Kidney epithelial cell (primary cell): ENCODE data around the gene ITGB8. TPM values are rescaled to one million over a fixed set of nuclear protein-coding genes. Genes with fewer than 3 reads are reported as not detected.

ENCODE experiments used
- DNase-seq: peaks from one replicate; pipeline ENCODE4 v3.0.0-alpha.2; 2010; ENCODE audit warnings: low read depth
- H3K27me3 ChIP-seq: 2 replicates; pipeline ENCODE4 v1.6.0; 2011; ENCODE audit warnings: low read length; ENCODE audit not compliant: control insufficient read depth, insufficient read depth
- H3K36me3 ChIP-seq: 2 replicates; pipeline ENCODE4 v1.5.1; 2011; ENCODE audit warnings: low read length; ENCODE audit not compliant: control insufficient read depth, insufficient read depth
- H3K4me3 ChIP-seq: 2 replicates; pipeline ENCODE4 v1.5.1; 2011; ENCODE audit warnings: low read depth, mild to moderate bottlenecking, control low read depth, low read length
- total RNA-seq: library from RNA; depleted of rRNA; stranded (reverse); fragments of >200 nt; gene quantifications from 2 replicates; pipeline ENCODE4 v1.2.3, GENCODE V29; 2015
- TF ChIP-seq, protein P1 (sequence below): IDR thresholded peaks from 2 replicates; pipeline ENCODE4 v1.5.1; 2011; ENCODE audit warnings: mild to moderate bottlenecking, moderate library complexity, low read length, control low read depth, inconsistent platforms; ENCODE audit not compliant: insufficient read depth, poor library complexity, severe bottlenecking

ITGB8 gene
- total RNA-seq, 1 donor from 2014 or later, result 106 TPM

DNA sequence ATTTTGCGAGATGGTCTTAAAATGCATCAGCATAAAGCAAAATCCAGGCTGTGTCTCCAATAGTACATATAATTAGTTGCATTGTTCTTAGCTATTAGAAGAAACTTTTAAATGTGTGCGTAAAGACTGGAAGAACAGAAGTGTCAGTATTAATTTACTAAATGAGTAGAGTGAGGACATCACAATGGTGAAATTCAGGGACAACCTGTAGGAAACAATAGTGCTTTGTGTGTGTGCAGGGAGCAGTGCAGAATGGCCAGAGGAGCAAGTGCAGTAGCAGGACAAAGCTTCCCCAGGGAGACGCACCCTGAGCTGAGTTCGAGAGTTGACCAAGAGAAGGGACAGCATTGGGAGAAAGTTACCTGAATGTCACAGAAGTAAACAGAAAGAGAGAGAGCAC is 13.7 kb downstream of the ITGB8 start:
- Histone ChIP-seq H3K36me3 (peaks cover 2% of the 10 kb centered on the region), H3K27me3 (no peaks in the 10 kb centered on the region), H3K4me3 (no peak overlapping the region)
- TF ChIP-seq, protein P1, sequence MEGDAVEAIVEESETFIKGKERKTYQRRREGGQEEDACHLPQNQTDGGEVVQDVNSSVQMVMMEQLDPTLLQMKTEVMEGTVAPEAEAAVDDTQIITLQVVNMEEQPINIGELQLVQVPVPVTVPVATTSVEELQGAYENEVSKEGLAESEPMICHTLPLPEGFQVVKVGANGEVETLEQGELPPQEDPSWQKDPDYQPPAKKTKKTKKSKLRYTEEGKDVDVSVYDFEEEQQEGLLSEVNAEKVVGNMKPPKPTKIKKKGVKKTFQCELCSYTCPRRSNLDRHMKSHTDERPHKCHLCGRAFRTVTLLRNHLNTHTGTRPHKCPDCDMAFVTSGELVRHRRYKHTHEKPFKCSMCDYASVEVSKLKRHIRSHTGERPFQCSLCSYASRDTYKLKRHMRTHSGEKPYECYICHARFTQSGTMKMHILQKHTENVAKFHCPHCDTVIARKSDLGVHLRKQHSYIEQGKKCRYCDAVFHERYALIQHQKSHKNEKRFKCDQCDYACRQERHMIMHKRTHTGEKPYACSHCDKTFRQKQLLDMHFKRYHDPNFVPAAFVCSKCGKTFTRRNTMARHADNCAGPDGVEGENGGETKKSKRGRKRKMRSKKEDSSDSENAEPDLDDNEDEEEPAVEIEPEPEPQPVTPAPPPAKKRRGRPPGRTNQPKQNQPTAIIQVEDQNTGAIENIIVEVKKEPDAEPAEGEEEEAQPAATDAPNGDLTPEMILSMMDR, result no peak
- DNase-seq, result no peak

DNA sequence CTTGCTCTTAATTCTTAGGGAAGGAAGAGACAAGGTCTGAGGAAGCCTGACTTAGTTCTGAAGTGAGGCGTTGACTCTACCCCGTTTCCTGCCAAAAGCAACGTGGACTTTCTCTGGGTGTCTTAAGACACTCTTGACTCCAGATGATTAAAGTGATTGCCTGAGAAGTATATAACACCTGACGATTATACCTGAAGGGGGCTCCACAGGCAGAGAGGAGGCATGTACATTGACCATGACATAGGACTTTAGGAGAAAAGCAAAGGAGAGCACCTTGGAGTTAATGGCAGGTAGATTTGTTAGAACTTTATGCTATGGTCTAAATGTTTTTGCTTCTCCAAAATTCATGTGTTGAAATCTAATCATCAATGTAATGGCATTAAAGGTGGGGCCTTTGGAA is 15.9 kb downstream of the ITGB8 start:
- Histone ChIP-seq H3K27me3 (no peaks in the 10 kb centered on the region), H3K36me3 (peaks cover 2% of the 10 kb centered on the region), H3K4me3 (no peak overlapping the region)
- TF ChIP-seq, protein P1, result no peak
- no peak for DNase-seq

DNA sequence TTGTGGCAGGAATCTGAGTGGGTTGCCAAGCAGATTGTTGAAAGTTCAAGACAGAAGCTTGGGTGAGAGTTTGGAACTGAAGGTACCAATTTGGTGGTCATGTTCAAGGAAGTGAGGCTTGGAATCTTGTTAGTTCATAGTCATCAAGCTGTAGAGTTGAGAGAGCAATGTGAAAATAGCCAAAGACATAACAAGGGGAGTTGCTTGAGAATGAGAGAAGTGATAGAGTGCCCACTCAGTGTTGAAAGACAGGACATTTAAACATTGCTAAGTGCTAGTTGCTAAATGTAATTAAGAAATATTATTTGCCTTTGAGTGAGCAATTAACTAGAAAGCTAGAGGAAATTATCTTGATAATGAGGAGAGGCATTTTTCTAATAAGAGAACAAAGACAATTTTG is 17.0 kb downstream of the ITGB8 start:
- H3K4me3 ChIP-seq, result no peak overlapping the region
- H3K27me3 ChIP-seq, result no peaks in the 10 kb centered on the region
- H3K36me3 ChIP-seq, result peaks cover 2% of the 10 kb centered on the region
- no peak for DNase-seq
- TF ChIP-seq, protein P1, result no peak

DNA sequence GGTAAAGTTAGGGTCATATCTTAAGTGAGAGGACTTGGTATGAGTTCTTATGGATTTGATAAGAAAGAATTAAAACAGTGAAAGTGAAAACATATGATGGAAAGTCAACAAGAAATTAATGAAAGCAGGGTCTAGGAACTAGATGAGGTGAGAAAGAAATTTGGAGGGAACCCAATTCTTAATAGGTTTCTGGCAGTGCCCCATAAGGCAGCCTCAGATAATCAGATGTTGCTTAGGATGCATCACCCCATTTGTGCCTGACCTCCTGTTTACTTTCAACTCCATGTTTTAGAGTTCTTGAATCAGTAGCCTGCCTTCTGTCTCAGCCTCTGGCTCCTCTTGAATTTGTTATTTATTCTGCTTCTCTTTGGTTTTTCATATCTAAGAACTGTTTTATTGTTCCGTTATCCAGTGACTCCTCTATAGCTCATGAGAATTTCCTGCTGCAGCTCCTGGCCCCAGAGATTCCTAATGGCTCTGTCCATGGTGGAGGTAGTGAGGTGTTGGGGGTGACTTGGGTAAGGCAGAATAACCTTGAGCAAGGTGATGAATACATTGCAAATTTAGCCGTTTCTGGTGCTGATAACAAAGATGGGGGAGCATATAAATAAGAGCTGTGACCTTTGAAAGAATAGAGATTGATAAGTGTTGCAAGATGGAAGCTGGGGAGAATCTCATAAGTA is 17.6 kb downstream of the ITGB8 start:
- TF ChIP-seq, protein P1, result no peak
- Histone ChIP-seq H3K4me3 (no peak overlapping the region), H3K36me3 (peaks cover 2% of the 10 kb centered on the region), H3K27me3 (no peaks in the 10 kb centered on the region)
- DNase-seq, result no peak

DNA sequence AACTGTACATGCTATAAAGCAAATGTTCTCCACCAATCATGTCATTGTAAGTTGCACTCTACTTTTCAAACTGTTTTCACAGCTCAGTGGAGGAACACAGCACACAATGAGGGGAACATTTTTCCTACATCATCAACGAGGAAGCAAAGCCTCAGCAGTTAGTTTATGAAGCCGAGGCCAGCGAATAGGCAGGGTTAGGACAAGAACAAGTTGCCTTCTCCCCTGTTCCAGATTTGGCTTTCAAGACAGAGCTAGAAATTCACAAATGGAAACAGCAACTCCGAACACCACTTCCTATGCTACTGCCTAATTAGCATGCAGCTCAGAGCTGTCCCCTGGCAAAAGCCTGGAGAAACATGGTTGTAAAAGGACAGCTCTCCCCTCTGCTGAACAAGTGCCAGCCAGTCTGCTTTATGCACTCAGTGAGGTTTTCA is 19.8 kb downstream of the ITGB8 start:
- no peak overlapping the region for H3K4me3 ChIP-seq
- H3K27me3 ChIP-seq, result no peaks in the 10 kb centered on the region
- H3K36me3 ChIP-seq, result no peaks in the 10 kb centered on the region
- DNase-seq, result no peak
- TF ChIP-seq, protein P1, result no peak

DNA sequence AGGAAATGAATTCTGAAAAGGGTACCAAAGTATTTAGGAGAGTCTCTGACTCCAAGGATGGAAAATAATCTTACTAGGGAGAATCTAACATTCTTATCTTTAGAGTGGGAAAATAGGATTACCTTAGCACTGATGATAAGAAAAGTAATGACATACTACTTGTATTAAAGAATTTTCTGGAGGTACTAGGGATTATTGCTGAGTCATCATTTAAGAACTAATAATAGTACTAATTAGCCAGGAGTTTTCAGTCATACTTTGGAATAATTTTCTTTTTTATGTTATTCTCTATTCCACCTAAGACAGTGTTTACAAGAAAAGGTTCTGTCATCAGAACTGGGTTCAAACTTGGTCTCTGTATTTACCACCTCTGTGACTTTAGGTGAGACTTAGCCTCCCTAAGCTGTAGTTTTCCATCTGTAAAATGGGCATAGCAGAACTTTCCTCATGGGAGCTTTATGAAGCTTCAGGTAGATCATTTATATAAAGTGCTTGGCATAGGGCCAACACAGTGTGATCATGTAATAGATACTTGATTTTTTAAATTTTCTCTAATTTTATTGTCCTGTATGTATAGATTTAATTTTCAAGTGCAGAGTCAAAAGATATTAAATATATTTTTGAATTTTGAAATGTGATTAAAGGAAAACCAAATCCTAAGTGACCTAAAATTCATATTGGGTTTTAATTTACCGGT is 20.4 kb downstream of the ITGB8 start:
- TF ChIP-seq, protein P1, result no peak
- Histone ChIP-seq H3K36me3 (no peaks in the 10 kb centered on the region), H3K4me3 (no peak overlapping the region), H3K27me3 (no peaks in the 10 kb centered on the region)
- no peak for DNase-seq
